Astrocyte (in vitro differentiated cells and primary cell): Measurements from ENCODE around the gene MCF2L.

Experiments used
- EZH2 ChIP-seq: IDR thresholded peaks from 2 replicates; pipeline ENCODE4 v1.6.1; 2012; ENCODE audit warnings: mild to moderate bottlenecking, low read length, inconsistent platforms; ENCODE audit not compliant: insufficient read depth
- TF ChIP-seq, protein P1 (sequence below): IDR thresholded peaks from 2 replicates; pipeline ENCODE4 v1.5.1; 2011; ENCODE audit warnings: low read depth, mild to moderate bottlenecking, inconsistent platforms, low read length, moderate library complexity; ENCODE audit not compliant: insufficient read depth

DNA sequence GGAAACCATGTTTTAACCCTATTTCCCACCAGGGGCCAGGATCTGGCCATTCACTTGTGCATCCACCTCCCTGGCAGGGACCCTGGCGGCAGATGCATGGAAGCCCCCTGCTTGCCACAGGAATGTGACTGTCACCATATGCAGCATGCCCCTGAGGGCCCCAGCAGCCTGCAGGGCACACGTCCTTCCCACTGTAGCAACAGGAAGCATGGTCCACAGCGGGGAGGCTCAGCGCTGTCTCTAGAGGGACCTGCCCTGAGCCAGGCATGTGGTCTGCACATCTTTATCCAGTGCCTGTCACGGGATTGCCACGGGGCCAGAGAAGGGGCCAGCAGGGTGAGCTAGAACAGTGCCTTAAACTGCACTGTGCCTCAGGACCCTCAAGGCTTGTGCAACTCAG, 34.9 kb upstream of the MCF2L start:
- TF ChIP-seq, protein P1, sequence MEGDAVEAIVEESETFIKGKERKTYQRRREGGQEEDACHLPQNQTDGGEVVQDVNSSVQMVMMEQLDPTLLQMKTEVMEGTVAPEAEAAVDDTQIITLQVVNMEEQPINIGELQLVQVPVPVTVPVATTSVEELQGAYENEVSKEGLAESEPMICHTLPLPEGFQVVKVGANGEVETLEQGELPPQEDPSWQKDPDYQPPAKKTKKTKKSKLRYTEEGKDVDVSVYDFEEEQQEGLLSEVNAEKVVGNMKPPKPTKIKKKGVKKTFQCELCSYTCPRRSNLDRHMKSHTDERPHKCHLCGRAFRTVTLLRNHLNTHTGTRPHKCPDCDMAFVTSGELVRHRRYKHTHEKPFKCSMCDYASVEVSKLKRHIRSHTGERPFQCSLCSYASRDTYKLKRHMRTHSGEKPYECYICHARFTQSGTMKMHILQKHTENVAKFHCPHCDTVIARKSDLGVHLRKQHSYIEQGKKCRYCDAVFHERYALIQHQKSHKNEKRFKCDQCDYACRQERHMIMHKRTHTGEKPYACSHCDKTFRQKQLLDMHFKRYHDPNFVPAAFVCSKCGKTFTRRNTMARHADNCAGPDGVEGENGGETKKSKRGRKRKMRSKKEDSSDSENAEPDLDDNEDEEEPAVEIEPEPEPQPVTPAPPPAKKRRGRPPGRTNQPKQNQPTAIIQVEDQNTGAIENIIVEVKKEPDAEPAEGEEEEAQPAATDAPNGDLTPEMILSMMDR: no peak
- TF ChIP-seq EZH2: no peak
